Stimulated activated effector memory CD8-positive, alpha-beta T cell treated with anti-CD3 and anti-CD28 coated beads, Interleukin-12 subunit alpha, Interleukin-12 subunit beta, amount 100 ng/mL, for 72 hours (primary cell): ENCODE measurements around the gene CDKAL1.

ENCODE experiments used
- ATAC-seq: fragments of 150-1000 bp; cut with Tn5 transposase; 2 replicates; pipeline ENCODE4 v1.10.0; 2021
- DNase-seq, 2 donors: peaks; one replicate each; pipeline ENCODE4 v3.0.0; 2021 to 2022; ENCODE audit warnings: low spot score in 2 of 2
- H3K27ac Mint-ChIP-seq: one replicate; pipeline ENCODE4 v1.8.0; 2022; ENCODE audit warnings: mild to moderate bottlenecking, mixed read lengths
- H3K36me3 Mint-ChIP-seq: one replicate; pipeline ENCODE4 v1.8.0; 2022; ENCODE audit warnings: mild to moderate bottlenecking, mixed read lengths
- H3K4me1 Mint-ChIP-seq: one replicate; pipeline ENCODE4 v1.8.0; 2022; ENCODE audit warnings: mixed read lengths
- H3K4me3 Mint-ChIP-seq: one replicate; pipeline ENCODE4 v1.8.0; 2022; ENCODE audit warnings: mild to moderate bottlenecking, mixed read lengths
- H3K9me3 Mint-ChIP-seq: one replicate; pipeline ENCODE4 v1.8.0; 2022; ENCODE audit warnings: mixed read lengths

CDKAL1 gene

GRCh38 chr6:20943922-20944321 lies 409.7 kb downstream of the CDKAL1 start:
- no peak for DNase-seq
- H3K36me3 Mint-ChIP-seq, result peaks cover 6% of the 10 kb centered on the region
- H3K4me3 Mint-ChIP-seq, result no peak overlapping the region

GRCh38 chr6:20946022-20946421 lies 411.8 kb downstream of the CDKAL1 start:
- DNase-seq (peak; percentile 4 to 53), ATAC-seq (peak; percentile 90)
- peaks cover 6% of the 10 kb centered on the region for H3K4me1 Mint-ChIP-seq
- H3K9me3 Mint-ChIP-seq, result peaks cover 11% of the 10 kb centered on the region
- peaks cover 6% of the 10 kb centered on the region for H3K36me3 Mint-ChIP-seq
- no peak overlapping the region for H3K4me3 Mint-ChIP-seq
- no peak overlapping the region for H3K27ac Mint-ChIP-seq

More at GRCh38 chr6:20943922-20944321, 409.7 kb downstream of the CDKAL1 start:
- Mint-ChIP-seq H3K4me1 (peaks cover 6% of the 10 kb centered on the region), H3K9me3 (peaks cover 11% of the 10 kb centered on the region), H3K27ac (no peak overlapping the region)
- ATAC-seq, result no peak

GRCh38 chr6:20946890-20947289 lies 412.6 kb downstream of the CDKAL1 start:
- no peak for ATAC-seq
- Mint-ChIP-seq H3K36me3 (peaks cover 6% of the 10 kb centered on the region), H3K9me3 (peaks cover 11% of the 10 kb centered on the region), H3K27ac (no peak overlapping the region), H3K4me1 (peaks cover 6% of the 10 kb centered on the region), H3K4me3 (no peak overlapping the region)
- no peak for DNase-seq

- Mint-ChIP-seq H3K9me3 (peaks cover 9% of the 10 kb centered on the region), H3K4me1 (peaks cover 6% of the 10 kb centered on the region), H3K4me3 (no peak overlapping the region), H3K27ac (no peak overlapping the region), H3K36me3 (peaks cover 6% of the 10 kb centered on the region)
- no peak for DNase-seq
- no peak for ATAC-seq
Measured at GRCh38 chr6:20947977-20948376, 413.7 kb downstream of the CDKAL1 start.

- H3K36me3 Mint-ChIP-seq, result peaks cover 1% of the 10 kb centered on the region
- no peak for ATAC-seq
Measured at GRCh38 chr6:20948556-20948955, 414.3 kb downstream of the CDKAL1 start.

GRCh38 chr6:20949138-20949537 lies 414.9 kb downstream of the CDKAL1 start:
- no peak for DNase-seq
- peaks cover under 1% of the 10 kb centered on the region for H3K9me3 Mint-ChIP-seq
- H3K4me1 Mint-ChIP-seq, result peaks cover 6% of the 10 kb centered on the region
- H3K4me3 Mint-ChIP-seq, result no peak overlapping the region
- H3K27ac Mint-ChIP-seq, result no peak overlapping the region
- no peaks in the 10 kb centered on the region for H3K36me3 Mint-ChIP-seq
- no peak for ATAC-seq

More at GRCh38 chr6:20948556-20948955, 414.3 kb downstream of the CDKAL1 start:
- Mint-ChIP-seq H3K27ac (no peak overlapping the region), H3K4me3 (no peak overlapping the region), H3K4me1 (peaks cover 6% of the 10 kb centered on the region), H3K9me3 (peaks cover 4% of the 10 kb centered on the region)
- no peak for DNase-seq

- H3K4me1 Mint-ChIP-seq, result no peaks in the 10 kb centered on the region
- H3K9me3 Mint-ChIP-seq, result no peaks in the 10 kb centered on the region
- DNase-seq (no peak), ATAC-seq (no peak)
- peaks cover 16% of the 10 kb centered on the region for H3K36me3 Mint-ChIP-seq
- no peak overlapping the region for H3K4me3 Mint-ChIP-seq
- H3K27ac Mint-ChIP-seq, result no peak overlapping the region
Measured at GRCh38 chr6:20952699-20953474, 418.6 kb downstream of the CDKAL1 start.

GRCh38 chr6:20954315-20954714 lies 420.1 kb downstream of the CDKAL1 start:
- H3K27ac Mint-ChIP-seq, result no peak overlapping the region
- H3K36me3 Mint-ChIP-seq, result peaks cover 22% of the 10 kb centered on the region
- H3K4me1 Mint-ChIP-seq, result no peaks in the 10 kb centered on the region
- no peaks in the 10 kb centered on the region for H3K9me3 Mint-ChIP-seq
- ATAC-seq (no peak), DNase-seq (no peak)
- no peak overlapping the region for H3K4me3 Mint-ChIP-seq

GRCh38 chr6:20955131-20955530 lies 420.9 kb downstream of the CDKAL1 start:
- no peak overlapping the region for H3K4me3 Mint-ChIP-seq
- no peaks in the 10 kb centered on the region for H3K9me3 Mint-ChIP-seq
- DNase-seq (no peak), ATAC-seq (no peak)
- no peak overlapping the region for H3K27ac Mint-ChIP-seq
- peaks cover 22% of the 10 kb centered on the region for H3K36me3 Mint-ChIP-seq
- no peaks in the 10 kb centered on the region for H3K4me1 Mint-ChIP-seq

- Mint-ChIP-seq H3K27ac (no peak overlapping the region), H3K36me3 (peaks cover 22% of the 10 kb centered on the region)
Measured at GRCh38 chr6:20955751-20956150, 421.5 kb downstream of the CDKAL1 start.

GRCh38 chr6:20960067-20960466 lies 425.8 kb downstream of the CDKAL1 start:
- Mint-ChIP-seq H3K9me3 (no peaks in the 10 kb centered on the region), H3K4me1 (no peaks in the 10 kb centered on the region), H3K27ac (no peak overlapping the region), H3K36me3 (peaks cover 22% of the 10 kb centered on the region), H3K4me3 (no peak overlapping the region)
- no peak for DNase-seq
- no peak for ATAC-seq

More at GRCh38 chr6:20955751-20956150, 421.5 kb downstream of the CDKAL1 start:
- Mint-ChIP-seq H3K4me1 (no peaks in the 10 kb centered on the region), H3K4me3 (no peak overlapping the region), H3K9me3 (no peaks in the 10 kb centered on the region)
- DNase-seq, result no peak
- ATAC-seq, result no peak

GRCh38 chr6:20965276-20965675 lies 431.0 kb downstream of the CDKAL1 start:
- Mint-ChIP-seq H3K4me1 (no peaks in the 10 kb centered on the region), H3K36me3 (no peaks in the 10 kb centered on the region), H3K27ac (no peak overlapping the region), H3K9me3 (peaks cover 3% of the 10 kb centered on the region), H3K4me3 (no peak overlapping the region)
- DNase-seq (no peak), ATAC-seq (no peak)

- Mint-ChIP-seq H3K9me3 (peaks cover 3% of the 10 kb centered on the region), H3K4me1 (no peaks in the 10 kb centered on the region), H3K4me3 (no peak overlapping the region), H3K36me3 (no peaks in the 10 kb centered on the region), H3K27ac (no peak overlapping the region)
- no peak for ATAC-seq
- no peak for DNase-seq
Measured at GRCh38 chr6:20965915-20966314, 431.7 kb downstream of the CDKAL1 start.

GRCh38 chr6:20969551-20969950 lies 435.3 kb downstream of the CDKAL1 start:
- H3K4me3 Mint-ChIP-seq, result no peak overlapping the region
- H3K36me3 Mint-ChIP-seq, result no peaks in the 10 kb centered on the region
- no peak overlapping the region for H3K27ac Mint-ChIP-seq
- no peaks in the 10 kb centered on the region for H3K4me1 Mint-ChIP-seq
- peaks cover 3% of the 10 kb centered on the region for H3K9me3 Mint-ChIP-seq
- DNase-seq (no peak), ATAC-seq (no peak)

GRCh38 chr6:20976391-20976918 lies 442.2 kb downstream of the CDKAL1 start:
- Mint-ChIP-seq H3K4me1 (peaks cover 15% of the 10 kb centered on the region), H3K36me3 (peaks cover 6% of the 10 kb centered on the region), H3K4me3 (no peak overlapping the region), H3K27ac (no peak overlapping the region), H3K9me3 (no peaks in the 10 kb centered on the region)
- no peak for DNase-seq
- ATAC-seq, result no peak

- H3K4me3 Mint-ChIP-seq, result no peak overlapping the region
- peaks cover 15% of the 10 kb centered on the region for H3K4me1 Mint-ChIP-seq
- ATAC-seq (peak; percentile 99), DNase-seq (peak in 1 of 2 donors; percentile 55)
- H3K9me3 Mint-ChIP-seq, result no peaks in the 10 kb centered on the region
- H3K36me3 Mint-ChIP-seq, result peaks cover 6% of the 10 kb centered on the region
- H3K27ac Mint-ChIP-seq, result no peak overlapping the region
Measured at GRCh38 chr6:20978151-20978614, 443.9 kb downstream of the CDKAL1 start.
